AG04450 (cell line): ENCODE results near the gene SLC17A4. TPM values are rescaled to one million over a fixed set of nuclear protein-coding genes. Genes with fewer than 3 reads are reported as not detected.

Experiments used
- CTCF ChIA-PET: fragments of 300-600, 350-600 bp; formaldehyde crosslinking; extraction: SDS; loops from one replicate; lab custom pipeline; 2022; ENCODE audit warnings: antibody characterized with exemption, inconsistent platforms; lab: Charles Lee
- POLR2A ChIA-PET: fragments of 350-600 bp; formaldehyde crosslinking; extraction: SDS; loops from one replicate; lab custom pipeline; 2021; ENCODE audit warnings: antibody characterized with exemption, inconsistent platforms; lab: Yijun Ruan, JAX
- DNase-seq: peaks from one replicate; pipeline ENCODE4 v3.0.0-alpha.2; 2011; ENCODE audit warnings: low read depth, low spot score
- H3K27ac ChIP-seq: one replicate; pipeline ENCODE4 v1.5.1; 2012; ENCODE audit warnings: low read depth, low read length, control low read depth
- H3K27me3 ChIP-seq: one replicate; pipeline ENCODE4 v1.6.0; 2012; ENCODE audit warnings: low read length; ENCODE audit not compliant: control insufficient read depth, insufficient read depth
- H3K4me3 ChIP-seq: 2 replicates; pipeline ENCODE4 v1.5.1; 2011; ENCODE audit warnings: mild to moderate bottlenecking, low read depth, low read length, control low read depth
- H3K9me3 ChIP-seq: 2 replicates; pipeline ENCODE4 v1.5.1; 2012; ENCODE audit warnings: low read length; ENCODE audit not compliant: control insufficient read depth, insufficient read depth
- polyA plus RNA-seq: library from polyadenylated mRNA; depleted of rRNA; stranded (reverse); fragments of >200 nt; gene quantifications from 2 replicates; pipeline ENCODE4 v1.2.3, GENCODE V29; 2011
- TF ChIP-seq, protein P1 (sequence below): IDR thresholded peaks from 2 replicates; pipeline ENCODE4 v1.5.1; 2011; ENCODE audit warnings: low read depth, low read length, control low read depth, inconsistent platforms

The SLC17A4 gene
- polyA plus RNA-seq, 1 experiment = not detected

DNA sequence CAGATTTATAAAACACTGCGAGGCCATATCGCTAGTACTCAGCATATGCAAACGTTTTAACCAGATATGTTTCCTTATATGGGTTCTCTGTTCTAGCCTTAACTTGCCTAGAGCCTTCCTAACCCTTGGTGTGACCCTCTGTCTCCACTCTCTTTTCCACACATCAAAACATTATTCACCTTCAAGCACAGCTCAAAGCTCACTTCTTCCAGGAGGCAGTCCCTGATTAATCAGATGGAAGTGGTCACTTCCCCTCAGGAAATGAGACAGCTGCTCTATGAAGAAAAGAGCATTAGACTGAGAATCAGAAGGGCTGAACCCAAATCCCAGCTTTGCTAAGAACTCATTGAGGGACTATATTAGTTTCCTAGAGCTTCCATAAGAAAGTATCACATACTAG lies 39.8 kb upstream of the SLC17A4 start:
- Histone ChIP-seq H3K4me3 (no peak overlapping the region), H3K27me3 (no peaks in the 10 kb centered on the region), H3K27ac (no peak overlapping the region), H3K9me3 (0 out of 2 replicates have a peak, but pooled peaks cover 3% of the 10 kb centered on the region)
- no peak for DNase-seq
- TF ChIP-seq, protein P1, sequence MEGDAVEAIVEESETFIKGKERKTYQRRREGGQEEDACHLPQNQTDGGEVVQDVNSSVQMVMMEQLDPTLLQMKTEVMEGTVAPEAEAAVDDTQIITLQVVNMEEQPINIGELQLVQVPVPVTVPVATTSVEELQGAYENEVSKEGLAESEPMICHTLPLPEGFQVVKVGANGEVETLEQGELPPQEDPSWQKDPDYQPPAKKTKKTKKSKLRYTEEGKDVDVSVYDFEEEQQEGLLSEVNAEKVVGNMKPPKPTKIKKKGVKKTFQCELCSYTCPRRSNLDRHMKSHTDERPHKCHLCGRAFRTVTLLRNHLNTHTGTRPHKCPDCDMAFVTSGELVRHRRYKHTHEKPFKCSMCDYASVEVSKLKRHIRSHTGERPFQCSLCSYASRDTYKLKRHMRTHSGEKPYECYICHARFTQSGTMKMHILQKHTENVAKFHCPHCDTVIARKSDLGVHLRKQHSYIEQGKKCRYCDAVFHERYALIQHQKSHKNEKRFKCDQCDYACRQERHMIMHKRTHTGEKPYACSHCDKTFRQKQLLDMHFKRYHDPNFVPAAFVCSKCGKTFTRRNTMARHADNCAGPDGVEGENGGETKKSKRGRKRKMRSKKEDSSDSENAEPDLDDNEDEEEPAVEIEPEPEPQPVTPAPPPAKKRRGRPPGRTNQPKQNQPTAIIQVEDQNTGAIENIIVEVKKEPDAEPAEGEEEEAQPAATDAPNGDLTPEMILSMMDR = no peak
- ChIA-PET CTCF (interaction anchor here (0.8 kb wide), 1 partner anchor 492 kb away, joined by 3 read pairs; no protein-coding TSS in a partner anchor), POLR2A (no interaction called here)

DNA sequence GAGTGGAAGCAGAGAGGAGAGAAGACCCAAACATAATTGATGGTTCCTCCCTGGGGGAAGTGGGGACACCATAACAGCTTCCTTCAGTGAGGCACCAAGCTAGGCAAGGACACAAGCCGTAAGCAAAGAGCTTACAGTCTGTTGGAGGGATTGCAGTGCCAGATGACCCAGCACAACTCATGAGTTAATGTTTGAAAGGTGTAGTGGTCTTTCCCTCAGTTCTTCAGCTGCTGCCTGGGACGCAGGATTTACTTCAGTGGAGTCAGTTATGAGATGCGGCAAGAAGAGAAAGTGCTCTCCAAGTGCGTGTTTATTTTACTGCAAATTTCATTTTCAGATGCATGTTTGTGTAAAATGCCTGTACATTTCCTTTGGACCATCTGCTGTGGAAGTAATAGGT lies 38.7 kb upstream of the SLC17A4 start:
- TF ChIP-seq, protein P1 = no peak
- no peak for DNase-seq
- Histone ChIP-seq H3K27ac (no peak overlapping the region), H3K4me3 (no peak overlapping the region), H3K27me3 (no peaks in the 10 kb centered on the region), H3K9me3 (no peaks in the 10 kb centered on the region)
- ChIA-PET POLR2A (no interaction called here), CTCF (interaction anchor here (0.9 to 1.2 kb wide), 2 partner anchors 8 to 10 kb away, joined by 4 to 5 read pairs; no protein-coding TSS in a partner anchor)

DNA sequence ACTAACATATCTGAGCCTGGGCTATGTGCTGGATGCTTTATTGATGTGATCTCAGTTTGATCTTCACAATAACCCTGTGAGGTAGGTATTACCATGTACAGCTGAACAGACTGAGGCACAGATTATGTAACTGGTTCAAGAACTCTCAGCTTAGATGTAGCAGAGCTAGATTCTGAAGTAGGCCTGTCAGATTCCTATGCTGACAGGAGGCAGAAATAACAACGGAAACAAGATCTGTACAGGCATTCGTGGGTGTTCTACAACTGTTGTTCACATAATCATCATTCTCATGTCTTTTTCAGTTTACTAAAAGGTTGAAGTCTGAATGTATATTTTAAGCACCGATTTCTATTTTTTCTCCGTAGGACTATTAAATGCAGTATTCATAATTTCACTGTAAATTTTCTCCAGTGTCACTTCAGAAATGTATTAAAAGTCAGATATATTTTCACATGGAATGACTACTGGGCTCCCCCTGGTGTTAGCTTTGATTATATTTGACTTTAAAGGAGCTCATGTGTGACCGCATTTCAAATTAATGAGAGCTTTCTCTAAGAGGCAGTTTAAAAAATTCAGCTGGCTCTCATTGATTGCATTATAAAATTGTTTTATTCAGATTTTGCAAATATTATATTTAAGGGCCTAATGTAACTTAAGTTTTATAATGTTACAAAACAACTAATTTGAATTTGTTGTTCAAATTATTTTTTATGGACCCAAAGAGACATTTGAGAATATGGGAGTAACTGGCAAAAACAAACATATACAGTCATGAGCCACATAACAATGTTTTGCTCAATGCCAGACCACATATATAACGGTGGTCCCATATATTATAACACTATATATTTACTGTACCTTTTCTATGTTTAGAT lies 36.4 kb upstream of the SLC17A4 start:
- ChIA-PET CTCF (interaction anchor here (0.6 to 4.2 kb wide), 15 partner anchors 9 to 495 kb away, joined by 3 to 59 read pairs (median 4); no protein-coding TSS in a partner anchor), POLR2A (no interaction called here)
- no peaks in the 10 kb centered on the region for H3K9me3 ChIP-seq
- no peak overlapping the region for H3K27ac ChIP-seq
- no peak overlapping the region for H3K4me3 ChIP-seq
- H3K27me3 ChIP-seq = no peaks in the 10 kb centered on the region
- no peak for DNase-seq
- TF ChIP-seq, protein P1 = peak; percentile 65

DNA sequence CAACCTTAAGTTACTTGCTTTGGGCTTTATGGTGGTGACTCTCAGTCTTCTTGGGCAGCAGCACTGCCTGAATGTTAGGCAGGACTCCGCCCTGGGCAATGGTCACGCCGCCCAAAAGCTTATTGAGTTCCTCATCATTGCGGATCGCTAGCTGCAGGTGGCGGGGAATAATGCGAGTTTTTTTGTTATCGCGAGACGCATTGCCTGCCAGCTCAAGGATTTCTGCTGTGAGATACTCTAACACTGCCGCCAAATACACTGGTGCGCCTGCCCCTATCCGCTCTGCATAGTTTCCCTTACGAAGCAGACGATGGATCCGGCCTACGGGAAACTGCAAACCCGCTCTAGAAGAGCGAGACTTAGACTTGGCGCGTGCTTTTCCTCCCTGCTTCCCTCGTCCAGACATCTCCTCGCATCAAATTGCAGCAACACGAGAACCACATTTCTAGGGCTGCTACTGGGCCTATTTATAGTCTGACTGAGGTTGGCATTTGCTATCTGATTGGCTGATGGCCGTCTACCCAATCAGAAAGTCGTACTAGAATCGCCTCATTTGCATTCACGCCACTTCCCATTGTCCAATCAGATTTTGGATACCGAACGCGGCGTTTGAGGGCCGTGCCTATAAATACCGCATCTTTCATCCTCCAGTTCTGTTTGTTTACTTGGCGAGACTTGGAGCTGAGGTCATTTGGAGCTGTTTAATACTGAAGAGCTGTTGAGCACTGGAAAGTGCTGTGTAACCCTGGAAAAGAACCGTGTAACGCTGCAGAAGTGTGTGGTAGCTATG lies 28.2 kb upstream of the SLC17A4 start:
- ChIA-PET POLR2A (no interaction called here), CTCF (interaction anchor here (0.7 kb wide), 1 partner anchor 118 kb away, joined by 3 read pairs; no protein-coding TSS in a partner anchor)
- Histone ChIP-seq H3K9me3 (0 out of 2 replicates have a peak, but pooled peaks cover 4% of the 10 kb centered on the region), H3K4me3 (no peak overlapping the region), H3K27ac (no peak overlapping the region), H3K27me3 (no peaks in the 10 kb centered on the region)
- DNase-seq = no peak
- TF ChIP-seq, protein P1 = no peak
